ENCODE measurements around the gene CNIH4. TPM values are rescaled to one million over a fixed set of nuclear protein-coding genes. Genes with fewer than 3 reads are reported as not detected.

Gene CNIH4
- total and polyA plus RNA-seq, 10 of the 15 experiments (the other 5 are each of a cell fraction or from before 2014, with no cell fraction given): 23.2 to 173 (median 51.4) TPM

DNA sequence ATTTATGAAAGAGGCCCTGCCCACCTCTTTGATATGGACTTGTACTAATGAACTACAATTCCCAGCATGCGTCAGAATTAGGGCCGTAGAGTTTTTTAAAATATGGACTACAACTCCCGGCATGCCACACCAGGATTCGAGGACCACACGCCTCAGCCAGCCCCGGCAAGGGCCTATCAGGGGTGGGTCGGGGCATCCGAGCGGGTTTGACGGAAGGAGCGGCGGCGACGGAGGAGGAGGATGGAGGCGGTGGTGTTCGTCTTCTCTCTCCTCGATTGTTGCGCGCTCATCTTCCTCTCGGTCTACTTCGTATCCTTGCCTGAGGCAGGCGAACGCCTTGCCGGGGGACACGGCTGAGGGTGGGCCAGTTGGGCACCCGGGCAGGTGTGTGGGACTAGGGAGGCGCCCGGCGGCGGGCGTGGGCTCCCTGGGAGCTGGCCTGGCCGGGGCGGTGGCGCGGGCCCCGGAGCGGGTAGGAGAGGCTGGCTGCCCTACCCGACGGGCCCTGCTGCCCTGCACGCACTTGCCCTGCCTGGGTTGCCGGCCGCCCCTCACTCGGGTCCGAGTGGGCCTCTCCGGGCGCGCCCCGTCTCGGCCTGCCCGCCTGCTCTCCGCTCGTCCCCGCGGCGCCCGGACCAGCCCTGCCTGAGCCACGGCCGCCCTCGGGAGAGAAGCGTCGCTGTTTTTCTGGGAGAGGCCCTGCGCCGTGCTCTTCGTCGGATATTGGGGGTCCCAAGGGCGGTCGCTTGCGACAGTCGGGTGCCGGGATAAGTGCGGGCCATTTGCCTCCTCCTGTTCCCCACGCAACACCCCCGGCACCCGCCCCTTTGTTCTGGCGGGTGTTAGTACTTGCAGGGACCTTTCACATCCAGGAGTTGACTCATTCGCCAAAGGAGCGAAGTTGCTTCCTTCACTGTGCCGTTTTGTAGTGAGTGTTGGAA is at the start of gene CNIH4 (continued):
- no peak for TF ChIP-seq MEF2B (IDR thresholded peaks at IDR 0.05; ENCODE audit: partially characterized antibody, poor library complexity, severe bottlenecking)
- no peak for TF ChIP-seq CBFB (IDR thresholded peaks at IDR 0.05; ENCODE audit: low read depth)
- TF ChIP-seq, protein P1, sequence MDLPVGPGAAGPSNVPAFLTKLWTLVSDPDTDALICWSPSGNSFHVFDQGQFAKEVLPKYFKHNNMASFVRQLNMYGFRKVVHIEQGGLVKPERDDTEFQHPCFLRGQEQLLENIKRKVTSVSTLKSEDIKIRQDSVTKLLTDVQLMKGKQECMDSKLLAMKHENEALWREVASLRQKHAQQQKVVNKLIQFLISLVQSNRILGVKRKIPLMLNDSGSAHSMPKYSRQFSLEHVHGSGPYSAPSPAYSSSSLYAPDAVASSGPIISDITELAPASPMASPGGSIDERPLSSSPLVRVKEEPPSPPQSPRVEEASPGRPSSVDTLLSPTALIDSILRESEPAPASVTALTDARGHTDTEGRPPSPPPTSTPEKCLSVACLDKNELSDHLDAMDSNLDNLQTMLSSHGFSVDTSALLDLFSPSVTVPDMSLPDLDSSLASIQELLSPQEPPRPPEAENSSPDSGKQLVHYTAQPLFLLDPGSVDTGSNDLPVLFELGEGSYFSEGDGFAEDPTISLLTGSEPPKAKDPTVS (IDR thresholded peaks at IDR 0.05; ENCODE audit: low read depth, low read length): no peak
- TF ChIP-seq TCF12 (IDR thresholded peaks at IDR 0.05; ENCODE audit: low read depth, low read length): no peak
- TF ChIP-seq HDAC2 (IDR thresholded peaks at IDR 0.05): no peak
- 0 out of 2 replicates have a peak, but pooled peaks have one; percentile 24 for TF ChIP-seq ZNF24 (IDR thresholded peaks at IDR 0.05)
- TF ChIP-seq POU2F2 (IDR thresholded peaks at IDR 0.05; ENCODE audit: borderline replicate concordance, low read depth, low read length): 0 out of 3 replicates have a peak, but pooled peaks have one; percentile 34
- TF ChIP-seq BACH1 (IDR thresholded peaks at IDR 0.05; ENCODE audit: borderline replicate concordance): 0 out of 2 replicates have a peak, but pooled peaks have one; percentile 51
- TF ChIP-seq ATF7 (IDR thresholded peaks at IDR 0.05; ENCODE audit: low read depth): peak; percentile 35; the same call in 1 of the 2 replicates
- peak; percentile 77 for TF ChIP-seq GATAD2B (conservative IDR thresholded peaks at IDR 0.05; ENCODE audit: low read depth)
- TF ChIP-seq SREBF2 (IDR thresholded peaks at IDR 0.05; ENCODE audit: low read length): no peak
- TF ChIP-seq RAD21 (IDR thresholded peaks at IDR 0.05; ENCODE audit: insufficient read depth, low read depth, low read length): no peak
- TF ChIP-seq NFYA (IDR thresholded peaks at IDR 0.05; ENCODE audit: borderline replicate concordance, low read depth, low read length): no peak
- TF ChIP-seq RCOR1 (conservative IDR thresholded peaks at IDR 0.05; ENCODE audit: low read depth, low read length): no peak
- peak; percentile 16 for TF ChIP-seq RELA (IDR thresholded peaks at IDR 0.05; ENCODE audit: borderline replicate concordance, partially characterized antibody)
- TF ChIP-seq BCL11A (IDR thresholded peaks at IDR 0.05; ENCODE audit: low read depth, low read length): no peak
- TF ChIP-seq, protein P2, sequence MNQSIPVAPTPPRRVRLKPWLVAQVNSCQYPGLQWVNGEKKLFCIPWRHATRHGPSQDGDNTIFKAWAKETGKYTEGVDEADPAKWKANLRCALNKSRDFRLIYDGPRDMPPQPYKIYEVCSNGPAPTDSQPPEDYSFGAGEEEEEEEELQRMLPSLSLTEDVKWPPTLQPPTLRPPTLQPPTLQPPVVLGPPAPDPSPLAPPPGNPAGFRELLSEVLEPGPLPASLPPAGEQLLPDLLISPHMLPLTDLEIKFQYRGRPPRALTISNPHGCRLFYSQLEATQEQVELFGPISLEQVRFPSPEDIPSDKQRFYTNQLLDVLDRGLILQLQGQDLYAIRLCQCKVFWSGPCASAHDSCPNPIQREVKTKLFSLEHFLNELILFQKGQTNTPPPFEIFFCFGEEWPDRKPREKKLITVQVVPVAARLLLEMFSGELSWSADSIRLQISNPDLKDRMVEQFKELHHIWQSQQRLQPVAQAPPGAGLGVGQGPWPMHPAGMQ (IDR thresholded peaks at IDR 0.05; ENCODE audit: borderline replicate concordance): no peak
- TF ChIP-seq IKZF1 (conservative IDR thresholded peaks at IDR 0.05): peak; percentile 90
- TF ChIP-seq, protein P3, sequence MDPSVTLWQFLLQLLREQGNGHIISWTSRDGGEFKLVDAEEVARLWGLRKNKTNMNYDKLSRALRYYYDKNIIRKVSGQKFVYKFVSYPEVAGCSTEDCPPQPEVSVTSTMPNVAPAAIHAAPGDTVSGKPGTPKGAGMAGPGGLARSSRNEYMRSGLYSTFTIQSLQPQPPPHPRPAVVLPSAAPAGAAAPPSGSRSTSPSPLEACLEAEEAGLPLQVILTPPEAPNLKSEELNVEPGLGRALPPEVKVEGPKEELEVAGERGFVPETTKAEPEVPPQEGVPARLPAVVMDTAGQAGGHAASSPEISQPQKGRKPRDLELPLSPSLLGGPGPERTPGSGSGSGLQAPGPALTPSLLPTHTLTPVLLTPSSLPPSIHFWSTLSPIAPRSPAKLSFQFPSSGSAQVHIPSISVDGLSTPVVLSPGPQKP (IDR thresholded peaks at IDR 0.05; ENCODE audit: low read depth, low read length): no peak
- peak; percentile 78 for TF ChIP-seq PML (IDR thresholded peaks at IDR 0.05; ENCODE audit: low read length)
- TF ChIP-seq YY1 (IDR thresholded peaks at IDR 0.05; ENCODE audit: low read depth, low read length): peak; percentile 74; the same call in 1 of the 2 replicates
- TF ChIP-seq, protein P4, sequence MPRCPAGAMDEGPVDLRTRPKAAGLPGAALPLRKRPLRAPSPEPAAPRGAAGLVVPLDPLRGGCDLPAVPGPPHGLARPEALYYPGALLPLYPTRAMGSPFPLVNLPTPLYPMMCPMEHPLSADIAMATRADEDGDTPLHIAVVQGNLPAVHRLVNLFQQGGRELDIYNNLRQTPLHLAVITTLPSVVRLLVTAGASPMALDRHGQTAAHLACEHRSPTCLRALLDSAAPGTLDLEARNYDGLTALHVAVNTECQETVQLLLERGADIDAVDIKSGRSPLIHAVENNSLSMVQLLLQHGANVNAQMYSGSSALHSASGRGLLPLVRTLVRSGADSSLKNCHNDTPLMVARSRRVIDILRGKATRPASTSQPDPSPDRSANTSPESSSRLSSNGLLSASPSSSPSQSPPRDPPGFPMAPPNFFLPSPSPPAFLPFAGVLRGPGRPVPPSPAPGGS (IDR thresholded peaks at IDR 0.05; ENCODE audit: borderline replicate concordance, insufficient read depth, low read depth, low read length, poor library complexity, severe bottlenecking): no peak
- peak; percentile 81 for TF ChIP-seq SREBF1 (IDR thresholded peaks at IDR 0.05; ENCODE audit: low read length)
